WI38 (cell line): Measurements from ENCODE around the gene BAG5.
"Not testable (repeated sequence)": the region's sequence is repeated elsewhere in the genome, so short reads cannot be mapped to it uniquely, and the experiment has no call there.

Experiments used
- H3K4me3 ChIP-seq: 2 replicates; pipeline ENCODE4 v1.5.1; 2011; ENCODE audit warnings: low read depth, mild to moderate bottlenecking, control low read depth, low read length
- TF ChIP-seq, protein P1 (sequence below): IDR thresholded peaks from 2 replicates; pipeline ENCODE4 v1.5.1; 2012; ENCODE audit warnings: low read depth, mild to moderate bottlenecking, control low read depth, low read length

BAG5 gene

DNA sequence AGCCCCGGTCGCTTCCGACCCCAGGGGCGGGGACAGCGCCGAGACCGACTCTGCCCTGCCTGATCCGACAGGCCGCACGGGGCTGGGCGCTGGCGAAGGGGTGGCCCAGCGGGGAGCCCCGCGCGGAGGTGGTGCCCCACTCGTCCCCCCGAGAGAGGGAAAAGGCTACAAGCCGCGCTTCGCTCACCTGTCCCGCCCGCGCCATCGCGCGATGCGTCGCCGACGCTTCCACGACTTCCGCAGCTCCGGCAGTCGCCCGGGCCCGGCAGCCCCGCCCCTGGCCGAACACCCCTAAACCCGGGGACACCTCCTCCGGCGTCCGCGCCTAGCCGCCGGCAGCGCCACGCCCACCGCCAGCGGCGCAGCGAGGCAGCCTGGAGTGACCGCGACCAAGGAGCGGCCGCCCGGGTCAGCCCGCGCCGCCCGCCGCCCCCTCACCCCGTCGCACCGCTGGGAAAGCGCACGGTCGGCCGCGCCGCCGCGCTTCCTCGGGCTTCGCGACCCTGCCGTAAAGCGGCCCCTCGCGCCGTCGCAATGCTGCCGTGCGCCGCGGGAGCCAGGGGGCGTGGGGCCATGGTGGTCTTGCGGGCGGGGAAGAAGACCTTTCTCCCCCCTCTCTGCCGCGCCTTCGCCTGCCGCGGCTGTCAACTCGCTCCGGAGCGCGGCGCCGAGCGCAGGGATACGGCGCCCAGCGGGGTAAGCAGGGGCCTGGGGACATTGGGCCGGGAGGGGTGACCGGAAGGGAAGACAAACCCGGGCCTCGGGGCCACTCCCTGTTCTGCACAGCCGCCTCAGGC, at the start of gene BAG5, which contains the start of gene COA8:
BAG5 (minus strand) TSS at position 229 of the 797 bp plus-strand sequence. CDS start 1,493 bp downstream, outside the sequence.
COA8 (plus strand) TSS at position 532 of the 797 bp plus-strand sequence; CDS start at position 574, 42 bp downstream.
- TF ChIP-seq, protein P1, sequence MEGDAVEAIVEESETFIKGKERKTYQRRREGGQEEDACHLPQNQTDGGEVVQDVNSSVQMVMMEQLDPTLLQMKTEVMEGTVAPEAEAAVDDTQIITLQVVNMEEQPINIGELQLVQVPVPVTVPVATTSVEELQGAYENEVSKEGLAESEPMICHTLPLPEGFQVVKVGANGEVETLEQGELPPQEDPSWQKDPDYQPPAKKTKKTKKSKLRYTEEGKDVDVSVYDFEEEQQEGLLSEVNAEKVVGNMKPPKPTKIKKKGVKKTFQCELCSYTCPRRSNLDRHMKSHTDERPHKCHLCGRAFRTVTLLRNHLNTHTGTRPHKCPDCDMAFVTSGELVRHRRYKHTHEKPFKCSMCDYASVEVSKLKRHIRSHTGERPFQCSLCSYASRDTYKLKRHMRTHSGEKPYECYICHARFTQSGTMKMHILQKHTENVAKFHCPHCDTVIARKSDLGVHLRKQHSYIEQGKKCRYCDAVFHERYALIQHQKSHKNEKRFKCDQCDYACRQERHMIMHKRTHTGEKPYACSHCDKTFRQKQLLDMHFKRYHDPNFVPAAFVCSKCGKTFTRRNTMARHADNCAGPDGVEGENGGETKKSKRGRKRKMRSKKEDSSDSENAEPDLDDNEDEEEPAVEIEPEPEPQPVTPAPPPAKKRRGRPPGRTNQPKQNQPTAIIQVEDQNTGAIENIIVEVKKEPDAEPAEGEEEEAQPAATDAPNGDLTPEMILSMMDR = no peak
- H3K4me3 ChIP-seq = peak within 1 kb of the TSS; percentile 94

DNA sequence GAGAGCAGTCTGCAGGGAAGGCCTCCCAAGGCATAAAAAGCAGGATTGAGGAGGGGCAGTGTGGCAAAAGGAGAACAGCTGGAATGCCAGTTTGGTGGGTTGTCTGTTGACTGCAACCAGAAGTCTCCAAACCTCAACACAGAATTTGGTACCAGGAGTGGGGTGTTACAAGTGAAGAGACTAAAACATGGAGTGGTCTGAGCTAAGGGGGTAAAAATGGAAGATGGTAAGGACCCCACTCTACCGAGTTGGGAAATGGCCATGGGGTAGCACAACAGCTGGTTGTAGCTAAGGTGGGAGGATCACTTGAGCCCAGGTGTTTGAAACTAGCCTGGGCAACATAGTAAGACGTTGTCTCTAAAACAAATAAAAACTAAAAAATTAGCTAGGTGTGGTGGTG, 48.8 kb upstream of the BAG5 start:
- TF ChIP-seq, protein P1 = no peak

DNA sequence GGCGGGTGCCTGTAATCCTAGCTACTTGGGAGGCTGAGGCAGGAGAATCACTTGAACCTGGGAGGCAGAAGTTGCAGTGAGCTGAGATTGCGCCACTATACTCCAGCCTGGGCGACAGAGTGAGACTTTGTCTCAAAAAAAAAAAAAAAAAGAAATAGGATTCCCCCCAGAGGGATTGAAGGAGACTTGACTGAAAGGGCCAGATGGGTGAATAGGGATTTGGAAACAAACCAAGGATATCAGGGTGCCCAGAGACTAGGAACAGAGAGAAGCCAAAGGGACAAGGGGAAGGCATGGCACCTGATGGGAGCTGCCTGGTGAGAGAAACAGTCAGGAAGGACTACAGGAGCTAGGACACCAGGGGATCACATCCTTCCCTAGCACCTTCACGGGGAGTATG, 46.6 kb upstream of the BAG5 start:
- not testable (repeated sequence) for H3K4me3 ChIP-seq

More for the DNA sequence above, 48.8 kb upstream of the BAG5 start:
- H3K4me3 ChIP-seq = no peak overlapping the region

- no peak overlapping the region for H3K4me3 ChIP-seq
- TF ChIP-seq, protein P1 = no peak
Measured at GRCh38 chr14:103607822-103608221, 45.4 kb upstream of the BAG5 start.

GRCh38 chr14:103606963-103607668, 44.7 kb upstream of the BAG5 start:
- H3K4me3 ChIP-seq = peak overlapping the region; percentile 24; the same call in 1 of the 2 replicates
- TF ChIP-seq, protein P1 = peak; percentile 10; the same call in 1 of the 2 replicates

- H3K4me3 ChIP-seq = no peak overlapping the region
- TF ChIP-seq, protein P1 = no peak
Measured at GRCh38 chr14:103604620-103605019, 42.2 kb upstream of the BAG5 start.

GRCh38 chr14:103600503-103600902, 38.0 kb upstream of the BAG5 start:
- H3K4me3 ChIP-seq = no peak overlapping the region
- TF ChIP-seq, protein P1 = no peak
